Prostate gland (tissue), 2 donors: ENCODE results near the gene WSB1. TPM values are rescaled to one million over a fixed set of nuclear protein-coding genes. Genes with fewer than 3 reads are reported as not detected.

Source experiments
- DNase-seq: peaks from one replicate; pipeline ENCODE4 v3.0.0-alpha.2; 2019; ENCODE audit warnings: low spot score
- H3K27ac ChIP-seq, 2 donors: fragments of 200-600 bp; sonication (generic); 2 replicates each; pipeline ENCODE4 v1.5.1; 2017 to 2019
- H3K27me3 ChIP-seq: fragments of 200-600 bp; sonication (generic); replicated peaks from 2 replicates; pipeline ENCODE4 v1.5.1; 2019; ENCODE audit not compliant: insufficient read depth
- H3K36me3 ChIP-seq, 2 donors: fragments of 200-600 bp; sonication (generic); 1 replicate in 1 of 2; 2 replicates in 1 of 2; pipeline versions ENCODE4 v1.5.1 to v1.8.1; 2017 to 2019
- H3K4me1 ChIP-seq: fragments of 200-600 bp; sonication (generic); replicated peaks from 2 replicates; pipeline ENCODE4 v1.5.1; 2019
- H3K4me3 ChIP-seq, 2 donors: fragments of 200-600 bp; sonication (generic); 2 replicates each; pipeline ENCODE4 v1.5.1; 2017 to 2019
- H3K9me3 ChIP-seq: fragments of 200-600 bp; sonication (generic); 2 replicates; pipeline ENCODE4 v1.5.1; 2017
- CTCF ChIP-seq, 4 experiments: fragments of 200-600 bp in 2 of 4; fragments of 450-650 bp in 2 of 4; sonication (generic) in 2 of 4; IDR thresholded peaks; 1 replicate in 3 of 4; 2 replicates in 1 of 4; pipeline ENCODE4 v1.5.1; 2016 to 2019; ENCODE audit warnings: antibody characterized with exemption in 4 of 4, mild to moderate bottlenecking in 2 of 4, moderate library complexity in 2 of 4
- POLR2A ChIP-seq: fragments of 450-650 bp; IDR thresholded peaks from one replicate; pipeline ENCODE4 v1.6.1; 2016; ENCODE audit warnings: antibody characterized with exemption, mild to moderate bottlenecking
- POLR2AphosphoS5 ChIP-seq: sonication (generic); formaldehyde crosslinking; IDR thresholded peaks from one replicate; pipeline ENCODE4 v1.6.1; 2017; ENCODE audit warnings: antibody characterized with exemption
- WGBS: methylation state at CpG from one replicate; pipeline ENCODE4 v1.1.5; 2018; 5-methylcytosine and 5-hydroxymethylcytosine counted together
- intact Hi-C: fragments of 100-400 bp; cut with DNase I; formaldehyde crosslinking; loops from one replicate; pipeline ENCODE4 v1.14.2; 2022
- total RNA-seq, 2 donors: library from RNA; depleted of rRNA; stranded (reverse); fragments of >200 nt; gene quantifications; one replicate each; pipeline ENCODE4 v1.1.0, GENCODE V29; 2016

The WSB1 gene
- total RNA-seq, 2 donors from 2014 or later, result 45.7 to 116 TPM

GRCh38 chr17:27315322-27315721 is 21.4 kb downstream of the WSB1 start:
- Histone ChIP-seq H3K4me3 (no peak overlapping the region), H3K36me3 (peaks cover 0 to 11% of the 10 kb centered on the region in 2 donors), H3K27ac (peak overlapping the region; percentile 47 to 62), H3K27me3 (no peaks in the 10 kb centered on the region), H3K9me3 (no peaks in the 10 kb centered on the region), H3K4me1 (no peaks in the 10 kb centered on the region)
- peak; percentile 78 for TF ChIP-seq POLR2AphosphoS5
- TF ChIP-seq POLR2A, result no peak
- DNase-seq, result peak; percentile 77
- WGBS, result 21% methylated on average over 6 of the region's 6 CpGs
- intact Hi-C loops, result loop anchor here (5.0 kb wide), 1 partner anchor 68 kb away; no protein-coding TSS in a partner anchor

- Histone ChIP-seq H3K4me1 (no peaks in the 10 kb centered on the region), H3K36me3 (peaks cover 0 to 11% of the 10 kb centered on the region in 2 donors), H3K27me3 (no peaks in the 10 kb centered on the region), H3K9me3 (no peaks in the 10 kb centered on the region), H3K27ac (peak overlapping the region; percentile 47 to 62), H3K4me3 (no peak overlapping the region)
- no peak for DNase-seq
- 68% methylated on average over 7 of the region's 7 CpGs for WGBS
- TF ChIP-seq CTCF (IDR thresholded peaks at IDR 0.05), result no peak
- no peak for TF ChIP-seq POLR2AphosphoS5
- no peak for TF ChIP-seq POLR2A
- intact Hi-C loops, result loop anchor here (5.0 kb wide), 1 partner anchor 69 kb away; no protein-coding TSS in a partner anchor
These were observed 22.0 kb downstream of the WSB1 start for GRCh38 chr17:27315796-27316465.

- no peak overlapping the region for H3K4me3 ChIP-seq
- H3K27ac ChIP-seq, result no peak overlapping the region
- no peak for DNase-seq
- no peaks in the 10 kb centered on the region for H3K27me3 ChIP-seq
- H3K36me3 ChIP-seq, result peaks cover 0 to 5% of the 10 kb centered on the region in 2 donors
- WGBS, result 84% methylated on average over 4 of the region's 4 CpGs
- intact Hi-C loops, result loop anchor here (5.0 kb wide), 1 partner anchor 71 kb away; no protein-coding TSS in a partner anchor
- no peak for TF ChIP-seq POLR2AphosphoS5
- no peak for TF ChIP-seq POLR2A
- TF ChIP-seq CTCF (IDR thresholded peaks at IDR 0.05), result no peak
- H3K4me1 ChIP-seq, result no peaks in the 10 kb centered on the region
- no peaks in the 10 kb centered on the region for H3K9me3 ChIP-seq
These were observed 24.3 kb downstream of the WSB1 start for GRCh38 chr17:27318228-27318627.

- 90% methylated on average over 6 of the region's 6 CpGs for WGBS
- Histone ChIP-seq H3K4me3 (no peak overlapping the region), H3K4me1 (peaks cover 3% of the 10 kb centered on the region), H3K36me3 (peaks cover 0 to 5% of the 10 kb centered on the region in 2 donors), H3K9me3 (no peaks in the 10 kb centered on the region), H3K27me3 (no peaks in the 10 kb centered on the region), H3K27ac (no peak overlapping the region)
- TF ChIP-seq CTCF (IDR thresholded peaks at IDR 0.05) (no peak), POLR2AphosphoS5 (no peak), POLR2A (no peak)
- intact Hi-C loops, result loop anchor here (5.0 kb wide), 1 partner anchor 71 kb away; no protein-coding TSS in a partner anchor
- DNase-seq, result no peak
These were observed 24.7 kb downstream of the WSB1 start for GRCh38 chr17:27318633-27319032.

- TF ChIP-seq POLR2AphosphoS5 (peak; percentile 60), CTCF (IDR thresholded peaks at IDR 0.05) (no peak), POLR2A (no peak)
These were observed 25.8 kb downstream of the WSB1 start for GRCh38 chr17:27319541-27320221.

More at GRCh38 chr17:27319541-27320221, 25.8 kb downstream of the WSB1 start:
- Histone ChIP-seq H3K9me3 (no peaks in the 10 kb centered on the region), H3K27me3 (no peaks in the 10 kb centered on the region), H3K36me3 (peaks cover 0 to 5% of the 10 kb centered on the region in 2 donors), H3K27ac (peak overlapping the region; percentile 5 to 29), H3K4me3 (no peak overlapping the region), H3K4me1 (peaks cover 6% of the 10 kb centered on the region)
- DNase-seq, result peak; percentile 58
- intact Hi-C loops, result loop anchor here (5.0 kb wide), 1 partner anchor 72 kb away; no protein-coding TSS in a partner anchor
- WGBS, result 13% methylated on average over 4 of the region's 4 CpGs
